HG03060 (cell line): Measurements from ENCODE around the gene NAA15.
A peak's percentile ranks its signal among the peaks of the same experiment; 100 is the strongest.
"Not testable (repeated sequence)": the region's sequence is repeated elsewhere in the genome, so short reads cannot be mapped to it uniquely, and the experiment has no call there.

Source experiments
- ATAC-seq: cut with Tn5 transposase; IDR thresholded peaks from one replicate; pipeline ENCODE4 v1.9.1; 2021; ENCODE audit warnings: low read depth, moderate number of reproducible peaks; ENCODE audit not compliant: unreplicated experiment

NAA15 gene

DNA sequence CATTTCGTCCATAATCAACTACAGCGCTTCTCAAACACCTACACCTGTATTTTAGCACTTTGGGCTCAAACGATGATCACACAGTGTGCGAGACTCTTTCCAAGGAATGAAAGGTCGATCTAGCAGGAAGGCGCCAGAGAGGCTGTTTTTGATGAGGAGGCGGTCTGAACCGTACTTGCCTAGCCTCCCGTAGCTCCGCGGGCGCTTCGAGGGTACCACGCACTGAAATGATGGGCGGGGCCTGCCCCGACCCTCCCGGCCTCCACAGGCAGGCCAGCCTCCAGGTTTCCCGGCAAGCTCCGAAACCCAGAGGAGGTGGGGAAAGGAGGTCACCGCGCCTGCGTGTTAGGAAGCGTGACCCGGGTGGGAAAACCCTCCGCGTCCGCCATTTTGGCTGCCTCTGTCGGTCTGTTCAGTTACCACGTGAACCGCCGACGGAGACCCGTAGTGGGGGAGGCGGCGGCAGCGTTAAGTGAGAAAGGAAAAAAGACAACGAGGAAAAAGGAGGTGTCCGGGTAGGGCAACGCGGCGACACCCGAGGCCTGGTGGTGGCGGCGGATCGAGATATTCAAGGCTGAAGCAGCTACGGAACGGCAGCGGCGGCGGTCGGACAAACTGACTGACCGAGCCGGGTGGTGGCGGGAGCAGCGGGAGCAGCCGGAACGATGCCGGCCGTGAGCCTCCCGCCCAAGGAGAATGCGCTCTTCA, at the start of gene NAA15:
TSS of gene NAA15 (plus strand) at position 393 of the 708 bp plus-strand sequence. CDS start at position 666, 273 bp downstream.
- ATAC-seq: peak; percentile 69

DNA sequence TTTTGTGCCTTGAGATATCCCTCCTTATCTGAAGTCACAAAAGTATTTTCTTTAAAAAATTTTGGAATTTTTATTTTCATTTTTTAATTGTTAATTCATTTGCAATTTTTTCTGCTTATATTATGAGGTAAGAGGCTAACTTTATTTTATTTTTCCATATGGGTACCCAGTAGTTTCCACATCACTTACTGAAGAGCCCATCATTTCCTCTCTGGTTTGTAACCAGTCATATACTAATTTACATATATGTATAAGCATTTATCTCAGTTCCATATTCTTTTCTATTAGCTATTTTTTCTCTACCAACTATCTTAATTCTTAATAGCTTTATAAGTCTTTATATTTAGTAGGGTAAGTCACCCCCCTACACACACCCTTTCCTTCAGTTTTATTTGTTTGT, 48.3 kb upstream of the NAA15 start:
- ATAC-seq: no peak

DNA sequence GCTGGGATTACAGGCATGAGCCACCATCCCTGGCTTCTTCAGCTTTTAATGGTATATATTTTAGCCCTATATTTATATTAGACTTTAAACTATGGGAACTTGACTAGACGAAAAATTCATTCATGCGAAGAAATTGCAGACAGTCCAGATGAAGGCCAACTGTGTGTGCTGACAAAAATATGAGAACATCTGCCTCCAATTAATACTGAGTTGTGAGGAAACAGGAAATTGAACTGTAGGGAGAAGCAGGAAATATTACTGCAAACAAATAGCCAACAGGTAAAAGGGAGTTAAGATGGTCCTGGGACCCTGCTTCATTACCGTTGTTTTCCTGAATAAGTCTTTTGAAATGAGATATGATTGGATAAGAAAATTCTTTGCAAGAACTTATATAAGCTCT, 47.6 kb upstream of the NAA15 start:
- no peak for ATAC-seq

DNA sequence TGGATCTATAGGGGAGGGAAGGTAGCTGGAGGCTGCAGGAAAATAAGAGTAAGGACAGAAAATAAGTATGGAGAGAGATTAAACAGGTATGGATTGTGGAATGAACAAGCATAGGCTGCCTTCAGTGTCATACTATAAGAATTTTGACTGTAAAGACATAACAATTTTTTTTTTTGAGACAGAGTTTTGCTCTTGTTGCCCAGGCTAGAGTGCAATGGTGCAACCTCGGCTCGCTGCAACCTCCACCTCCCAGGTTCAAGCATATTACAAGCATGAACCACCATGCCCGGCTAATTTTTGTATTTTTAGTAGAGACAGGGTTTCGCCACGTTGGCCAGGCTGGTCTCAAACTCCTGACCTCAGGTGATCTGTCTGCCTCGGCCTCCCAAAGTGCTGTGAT, 45.7 kb upstream of the NAA15 start:
- not testable (repeated sequence) for ATAC-seq

DNA sequence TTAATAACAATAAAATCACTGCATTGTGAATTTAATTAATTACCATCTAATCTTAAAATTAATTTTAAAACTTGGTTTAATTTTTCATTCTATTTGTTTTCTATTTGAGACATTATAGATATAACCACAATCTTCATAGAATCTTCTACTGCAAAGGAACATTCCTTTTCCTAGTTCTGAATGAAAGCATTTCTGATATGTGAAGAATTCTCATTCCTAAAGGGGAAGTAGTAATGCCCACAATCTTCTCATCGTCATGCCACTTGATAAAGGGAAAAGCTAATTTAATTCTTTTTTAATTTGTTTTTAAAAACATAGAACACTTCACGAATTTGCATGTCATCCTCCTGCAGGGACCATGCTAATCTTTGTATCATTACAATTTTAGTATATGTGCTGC, 45.0 kb upstream of the NAA15 start:
- ATAC-seq: no peak

DNA sequence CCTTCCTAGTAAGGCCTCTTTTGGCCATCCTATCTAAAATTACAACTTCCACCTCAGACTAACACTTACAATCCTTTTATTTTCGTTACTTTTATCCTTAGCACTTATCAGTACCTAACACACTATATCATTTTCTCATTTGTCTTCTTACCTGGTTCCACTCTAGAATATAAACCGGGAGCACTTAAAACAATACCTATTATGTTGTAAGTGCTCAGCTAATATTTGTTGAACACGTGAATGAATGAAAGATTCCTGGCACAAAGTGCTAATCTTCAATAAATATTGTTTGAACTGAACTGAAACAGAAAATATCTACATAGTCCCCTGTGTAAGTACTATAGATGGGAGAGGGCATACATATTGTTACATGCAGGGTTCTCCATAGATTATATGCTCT, 35.7 kb upstream of the NAA15 start:
- ATAC-seq: no peak

DNA sequence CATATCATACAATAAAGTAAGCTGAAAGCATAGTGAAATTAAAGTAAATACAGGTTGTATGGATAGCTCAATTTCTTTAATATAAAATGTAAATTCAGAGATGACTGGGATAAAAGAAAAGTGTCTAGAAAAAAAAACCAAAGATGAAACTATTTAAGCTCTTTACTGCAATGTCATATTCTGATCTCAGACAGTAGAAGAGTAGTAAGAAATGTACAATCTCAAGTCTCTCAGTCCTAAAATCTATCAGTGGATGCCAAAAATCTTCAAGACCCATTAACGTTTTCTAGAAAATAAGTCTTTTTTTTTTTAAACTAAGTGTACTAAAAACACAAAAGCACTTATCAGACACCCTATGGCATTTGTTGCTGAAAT, 35.1 kb upstream of the NAA15 start:
- no peak for ATAC-seq

DNA sequence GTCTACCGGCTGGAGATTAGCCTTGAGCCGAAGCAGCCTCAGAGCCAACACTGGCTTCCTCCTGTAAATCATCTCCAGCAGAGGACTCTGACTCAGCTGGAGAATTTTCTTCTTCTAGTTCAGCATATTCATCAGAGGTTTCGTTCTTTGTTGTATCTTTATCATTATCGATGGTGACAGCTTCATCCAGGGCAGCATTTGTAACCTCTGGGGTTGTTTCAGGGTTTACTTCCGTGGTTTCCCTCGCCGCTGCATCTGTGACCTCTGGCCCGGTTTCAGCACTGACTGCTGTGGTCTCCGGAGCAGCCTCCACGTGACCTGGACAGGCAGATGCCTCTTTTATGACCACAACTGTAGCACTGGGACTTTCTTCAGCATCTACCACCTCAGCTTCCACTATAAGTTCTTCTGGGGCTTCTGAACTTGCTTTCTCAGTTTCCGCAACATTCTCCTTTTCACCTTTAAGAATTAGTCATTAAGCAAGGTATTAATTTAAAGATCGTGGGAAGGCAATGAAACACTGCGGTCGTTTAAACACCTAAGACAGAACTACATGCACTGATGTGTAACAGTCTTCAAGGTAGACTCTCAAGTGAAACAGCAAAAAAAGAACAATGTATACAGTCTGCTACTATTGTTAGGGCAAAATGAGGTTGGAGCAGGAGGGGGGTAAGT, 34.6 kb upstream of the NAA15 start:
- ATAC-seq: peak; percentile 94

DNA sequence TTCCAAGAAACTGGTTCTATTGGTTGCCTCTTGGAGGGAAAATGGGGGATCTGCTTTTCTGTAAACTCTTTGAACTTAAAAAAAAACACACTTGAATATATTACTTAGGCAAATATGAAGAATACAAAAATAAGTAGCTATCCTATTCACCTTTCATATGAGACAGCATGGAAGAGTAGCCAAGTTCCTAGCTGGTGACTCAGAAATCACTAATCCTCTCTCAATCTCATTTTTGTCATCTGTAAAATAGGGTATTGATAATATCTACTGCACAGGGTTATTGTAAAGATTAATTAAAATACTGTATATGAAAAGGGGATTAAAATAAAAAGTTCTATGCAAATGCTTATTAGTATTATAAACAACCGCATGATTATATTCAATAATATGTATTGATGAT, 34.0 kb upstream of the NAA15 start:
- no peak for ATAC-seq

DNA sequence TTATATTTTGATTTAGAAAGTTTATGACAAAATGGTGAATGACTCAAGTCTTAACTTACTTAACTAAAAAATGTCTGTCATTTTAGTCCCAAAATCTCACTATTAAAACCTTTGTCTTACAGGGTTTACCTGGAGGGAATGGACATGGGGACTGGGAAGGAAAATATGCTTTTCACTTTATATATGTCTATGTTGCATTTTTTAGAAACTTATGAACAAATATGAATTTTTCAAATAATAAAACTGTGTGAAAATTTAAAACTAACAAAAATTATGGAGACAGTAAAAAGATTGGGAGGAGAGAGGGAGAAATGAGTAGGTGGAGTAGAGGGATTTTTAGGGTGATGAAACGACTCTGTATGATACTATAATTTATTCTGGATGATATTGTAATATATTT, 27.5 kb upstream of the NAA15 start:
- ATAC-seq: no peak

DNA sequence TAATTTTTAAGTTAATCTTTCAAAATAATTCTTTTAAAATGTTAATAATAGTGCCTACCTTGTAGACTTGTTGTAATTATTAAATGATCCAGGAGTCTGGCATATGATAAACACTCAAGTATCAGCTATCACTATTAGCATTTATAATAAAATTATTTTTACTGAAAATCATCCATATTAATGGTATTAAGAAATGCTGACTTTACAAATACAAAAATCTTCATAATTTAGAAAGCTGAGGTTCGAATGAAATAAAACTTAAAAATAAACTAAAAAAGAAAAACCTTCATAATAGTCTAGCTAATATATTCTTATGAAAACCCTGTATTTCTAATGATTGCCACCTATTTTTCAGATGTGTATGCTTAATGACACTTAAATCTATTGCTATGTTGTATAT, 26.5 kb upstream of the NAA15 start:
- ATAC-seq: no peak

DNA sequence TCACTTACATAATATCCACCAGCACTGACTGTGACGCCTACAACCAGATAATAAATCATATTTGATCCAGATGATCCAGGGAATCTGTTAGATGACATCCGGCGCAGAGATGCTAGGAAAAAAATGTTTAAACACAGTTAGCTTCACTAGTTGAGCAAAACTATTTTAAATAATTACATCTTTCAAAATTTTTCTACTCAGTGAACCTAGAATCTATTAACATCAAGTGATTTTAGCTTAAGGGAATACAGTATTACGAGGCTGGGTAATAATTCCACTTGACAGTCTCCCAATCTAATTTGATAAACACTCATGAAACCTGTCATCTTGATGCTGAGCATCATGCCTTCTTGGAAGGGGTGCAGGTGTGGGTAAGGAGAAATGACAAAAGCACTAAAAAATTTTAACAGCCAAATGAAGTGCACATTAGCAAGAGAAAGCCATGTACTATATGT, 26.0 kb upstream of the NAA15 start:
- no peak for ATAC-seq

DNA sequence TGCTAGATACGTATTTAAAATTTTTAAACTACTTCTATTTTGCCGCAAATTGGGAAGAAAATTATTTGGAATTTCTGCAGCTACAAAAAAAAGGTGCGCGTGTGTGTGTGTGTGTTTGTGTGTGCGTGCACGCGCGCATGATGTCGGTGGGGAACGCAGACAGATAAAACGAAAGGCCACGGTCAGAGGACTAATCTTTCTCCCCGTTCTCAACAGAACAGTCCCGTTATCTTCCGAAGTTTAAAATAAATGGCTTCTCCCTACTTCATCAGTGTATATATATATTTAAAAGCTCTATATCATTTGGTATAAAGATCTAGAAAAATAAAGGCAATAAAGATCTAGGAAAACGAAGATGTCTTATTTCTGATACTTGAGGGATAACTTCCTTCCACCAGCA, 22.8 kb upstream of the NAA15 start:
- no peak for ATAC-seq

DNA sequence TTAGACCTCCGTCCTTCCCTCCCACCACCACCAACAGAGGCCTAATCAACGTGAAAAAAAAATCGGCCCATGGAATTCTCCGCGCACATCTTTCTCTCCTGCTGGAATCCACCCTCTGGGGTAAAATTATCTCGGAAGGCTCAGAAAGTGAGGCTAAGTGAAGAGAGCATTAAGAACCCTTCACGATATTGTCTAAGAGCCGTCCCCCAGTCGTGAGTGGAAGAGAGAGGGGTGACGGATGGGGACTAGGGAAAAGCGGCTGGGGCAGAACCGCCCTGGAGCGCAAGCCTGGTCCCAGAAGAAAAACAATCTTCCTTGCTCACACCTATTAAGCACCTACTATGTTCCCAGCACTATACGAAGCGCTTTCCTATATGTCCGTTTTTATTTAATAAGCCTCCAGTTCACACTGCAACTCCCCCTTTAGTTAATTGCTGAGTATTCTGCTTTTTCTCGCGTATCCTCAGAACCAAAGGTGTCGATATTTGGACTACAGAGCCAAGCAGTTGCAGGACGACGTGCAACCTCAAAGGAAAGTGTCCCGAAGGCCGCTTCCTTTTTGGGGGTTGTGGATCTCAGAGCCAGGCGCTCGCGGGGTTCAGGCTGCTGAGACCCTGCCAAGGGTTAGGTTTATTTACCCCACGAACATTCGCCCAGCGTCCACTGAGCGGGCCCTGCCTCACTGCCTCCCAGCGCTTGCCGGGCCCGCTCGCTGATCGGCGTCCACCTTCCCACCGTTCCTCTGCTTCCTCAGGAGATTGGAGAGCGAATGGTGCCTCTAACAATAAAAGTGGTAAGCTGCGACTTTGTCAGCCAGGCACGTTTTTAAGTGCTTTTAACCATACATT, 22.2 kb upstream of the NAA15 start:
- ATAC-seq: no peak

DNA sequence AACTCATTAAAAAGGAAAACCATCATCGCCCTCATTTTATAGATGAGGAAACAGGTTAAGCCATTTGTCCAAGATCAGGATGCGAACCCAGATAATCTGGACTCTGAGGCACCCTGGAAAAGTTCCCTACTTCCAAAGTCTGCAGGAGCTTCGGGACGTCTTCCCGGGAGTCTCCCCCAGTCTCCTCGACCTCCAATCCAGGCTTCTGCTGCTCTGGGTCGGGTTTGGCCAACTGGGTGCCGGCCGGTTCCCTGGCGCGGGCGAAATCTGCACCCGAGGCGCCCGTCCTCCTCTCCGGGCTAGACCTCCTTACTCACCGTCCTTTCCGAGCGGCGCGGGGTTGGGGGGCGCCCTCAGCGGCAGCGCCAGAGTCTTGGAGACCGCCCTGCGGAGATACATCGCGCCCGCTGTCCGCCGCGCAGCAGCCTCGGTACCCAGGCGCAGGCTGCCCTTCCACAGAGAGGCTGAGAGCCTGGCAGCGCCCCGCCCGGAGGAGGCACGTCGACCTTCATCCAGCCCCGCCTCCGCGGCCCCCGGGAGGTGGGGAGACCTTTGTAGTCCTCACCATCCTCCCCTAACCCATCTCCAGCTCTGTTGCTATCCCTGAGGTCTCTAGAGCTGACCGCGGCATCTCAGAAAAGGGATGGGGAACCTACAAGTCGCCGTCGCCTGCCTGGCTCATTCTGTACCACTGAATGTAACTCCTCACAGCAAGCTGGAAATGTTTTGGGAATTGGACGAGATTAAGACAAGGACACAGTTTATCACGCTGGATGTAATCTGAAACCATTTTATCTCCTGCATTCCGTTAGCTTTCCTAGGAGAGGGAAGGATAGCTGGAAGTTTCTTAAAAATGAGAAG, 21.3 kb upstream of the NAA15 start, which contains the start of gene MGARP:
TSS of gene MGARP (minus strand) at position 466 of the 861 bp plus-strand sequence. CDS start at position 399, 67 bp downstream.
- ATAC-seq: no peak

DNA sequence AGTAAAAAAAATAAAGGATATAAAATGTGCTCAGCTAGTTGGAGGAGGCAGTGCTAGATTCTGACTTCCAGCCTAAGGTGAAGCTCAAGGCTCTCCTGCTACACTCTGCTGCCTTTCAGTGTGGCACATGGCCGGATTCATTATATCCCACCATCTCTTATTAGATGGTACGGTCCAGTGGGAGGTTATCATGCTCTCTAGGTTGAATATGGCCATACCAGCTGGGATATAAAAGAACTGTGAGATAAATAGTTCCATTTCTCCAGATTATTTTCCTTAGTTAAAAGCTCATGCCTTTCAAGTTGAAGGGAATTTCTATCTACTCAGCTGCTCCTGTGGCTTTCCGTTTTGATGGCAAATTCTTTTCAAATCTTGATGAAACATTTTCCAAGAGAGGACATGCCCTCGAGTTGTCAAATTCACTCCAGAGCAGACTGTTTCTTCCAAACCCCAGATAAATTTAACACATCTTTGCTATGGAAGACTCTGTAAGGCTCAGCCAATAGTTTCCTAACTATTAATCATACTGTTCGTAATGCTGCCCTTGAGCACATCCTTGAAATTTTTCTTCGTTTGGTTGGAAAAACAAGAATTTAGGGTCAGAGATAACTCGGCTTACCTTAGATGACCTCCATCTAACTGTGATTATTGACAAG, 19.1 kb upstream of the NAA15 start:
- no peak for ATAC-seq

DNA sequence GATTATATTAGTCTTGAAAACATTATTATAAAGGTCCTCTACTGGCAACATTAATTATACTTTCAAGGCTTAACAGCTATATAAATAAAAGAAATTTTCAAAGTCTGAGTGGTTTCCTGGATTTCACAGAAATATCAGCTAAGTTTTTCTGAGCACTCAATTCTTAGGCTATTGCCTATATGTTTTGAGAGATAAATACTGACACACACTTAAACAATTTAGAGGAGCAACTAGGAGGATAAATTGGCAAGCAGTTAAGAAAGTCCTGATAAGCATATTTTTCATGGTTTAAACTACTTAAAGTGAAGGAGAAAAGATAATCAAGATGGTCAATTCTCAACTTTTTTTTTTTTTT, 18.6 kb upstream of the NAA15 start:
- no peak for ATAC-seq

DNA sequence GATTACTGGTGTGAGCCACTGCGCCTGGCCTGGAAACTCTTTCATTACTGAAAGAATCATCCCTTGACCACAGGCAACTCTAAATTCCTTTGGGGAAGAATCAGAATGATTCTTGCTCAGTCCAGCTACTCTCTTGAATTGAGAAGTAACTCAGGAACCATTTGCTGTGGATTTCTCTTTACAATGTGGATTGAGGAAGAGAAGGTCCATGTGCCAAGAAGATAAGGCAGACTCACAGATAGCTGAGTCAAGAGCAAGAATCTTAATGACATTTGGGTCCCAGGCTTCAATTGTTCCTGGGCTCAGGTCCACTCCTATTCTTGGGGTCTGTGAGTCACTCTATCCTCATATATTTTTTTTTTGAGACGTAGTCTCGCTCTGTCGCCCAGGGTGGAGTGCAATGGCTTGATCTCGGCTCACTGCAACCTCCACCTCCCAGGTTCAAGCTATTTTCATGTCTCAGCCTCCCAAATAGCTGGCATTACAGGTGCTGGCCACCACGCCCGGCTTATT, 15.1 kb upstream of the NAA15 start:
- ATAC-seq: no peak

DNA sequence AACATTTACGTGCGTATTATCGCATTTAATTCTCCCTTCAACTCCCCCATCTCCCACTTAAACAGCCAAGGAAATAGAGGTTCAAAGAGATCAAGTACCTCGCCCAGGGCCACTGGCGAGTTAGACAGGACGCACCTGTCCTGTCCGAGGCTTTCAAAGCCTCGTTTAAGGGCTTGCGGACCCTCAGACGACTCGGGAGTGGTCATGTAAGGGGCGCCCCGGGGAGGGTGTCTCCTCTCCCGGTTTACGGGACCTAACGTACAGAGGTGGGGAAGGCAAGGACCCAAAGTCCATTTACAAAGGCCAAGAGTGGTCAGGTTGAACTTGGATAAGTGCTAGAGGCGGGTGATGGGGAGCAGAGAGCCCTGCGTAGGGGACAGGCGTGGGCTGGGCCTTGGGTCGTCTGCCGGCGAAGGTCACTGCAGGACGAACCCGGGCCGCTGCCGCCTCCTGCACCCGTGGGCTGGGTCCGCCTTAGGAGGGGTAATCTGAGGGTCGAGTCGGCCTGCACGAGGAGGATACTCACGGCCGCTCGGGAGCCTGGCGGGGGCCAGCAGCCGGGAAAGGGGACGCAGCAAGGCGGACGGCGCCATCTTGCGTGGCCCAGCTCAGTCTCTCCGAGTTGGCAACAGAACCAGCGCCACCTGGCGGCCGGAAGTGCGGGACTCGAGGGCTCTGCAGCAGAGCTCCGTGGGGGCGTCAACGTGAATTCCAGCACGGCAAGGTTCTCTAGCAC, 5.9 kb upstream of the NAA15 start:
- ATAC-seq: peak; percentile 82
